HG03469 (cell line): Measurements from ENCODE around the gene COMMD4.

Experiments
- ATAC-seq: cut with Tn5 transposase; IDR thresholded peaks from one replicate; pipeline ENCODE4 v1.9.1; 2021; ENCODE audit warnings: mild to moderate bottlenecking, moderate library complexity, moderate number of reproducible peaks; ENCODE audit not compliant: unreplicated experiment

Gene COMMD4

GRCh38 chr15:75355369-75355768 is 19.5 kb downstream of the COMMD4 start:
- ATAC-seq, result no peak

DNA sequence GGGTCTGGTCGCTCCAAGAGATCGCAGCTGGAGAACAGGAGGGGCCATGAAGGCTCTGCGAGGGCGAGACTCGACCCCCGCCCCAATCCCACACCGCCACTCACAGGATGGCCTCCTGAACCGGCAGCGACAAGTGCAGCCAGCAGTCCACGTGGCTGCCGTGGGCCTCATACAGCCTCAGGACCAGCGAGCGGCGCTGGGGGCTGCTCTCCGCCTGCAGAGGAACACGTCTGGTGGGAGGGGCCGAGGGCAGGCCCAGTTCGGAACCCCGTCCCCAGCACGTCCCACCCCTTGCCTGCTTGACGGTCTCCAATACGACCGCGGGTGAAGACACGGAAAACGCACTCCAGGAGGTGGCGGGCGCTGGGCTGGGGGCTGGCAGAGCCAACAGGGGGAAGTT is 20.1 kb downstream of the COMMD4 start:
- ATAC-seq, result no peak

DNA sequence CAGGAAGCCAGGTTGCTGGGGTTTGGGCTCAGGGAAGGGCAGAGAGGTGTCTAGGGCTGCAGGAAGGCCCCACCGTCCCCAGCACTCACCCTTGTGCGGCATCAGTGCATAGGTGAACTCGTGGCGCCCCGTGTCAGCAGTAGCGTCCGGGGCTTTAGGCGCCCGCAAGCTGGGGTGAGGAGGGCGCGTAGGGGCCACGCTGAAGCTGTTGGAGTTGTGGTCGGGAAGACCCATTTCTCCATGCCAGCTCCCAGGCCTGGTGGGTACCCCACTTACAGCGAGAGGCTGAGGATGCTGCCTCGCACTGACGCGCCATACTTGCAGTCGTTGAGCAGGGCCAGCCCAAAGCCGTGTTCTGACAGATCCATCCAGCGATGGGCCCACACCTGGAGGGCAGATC is 20.7 kb downstream of the COMMD4 start:
- ATAC-seq, result no peak

DNA sequence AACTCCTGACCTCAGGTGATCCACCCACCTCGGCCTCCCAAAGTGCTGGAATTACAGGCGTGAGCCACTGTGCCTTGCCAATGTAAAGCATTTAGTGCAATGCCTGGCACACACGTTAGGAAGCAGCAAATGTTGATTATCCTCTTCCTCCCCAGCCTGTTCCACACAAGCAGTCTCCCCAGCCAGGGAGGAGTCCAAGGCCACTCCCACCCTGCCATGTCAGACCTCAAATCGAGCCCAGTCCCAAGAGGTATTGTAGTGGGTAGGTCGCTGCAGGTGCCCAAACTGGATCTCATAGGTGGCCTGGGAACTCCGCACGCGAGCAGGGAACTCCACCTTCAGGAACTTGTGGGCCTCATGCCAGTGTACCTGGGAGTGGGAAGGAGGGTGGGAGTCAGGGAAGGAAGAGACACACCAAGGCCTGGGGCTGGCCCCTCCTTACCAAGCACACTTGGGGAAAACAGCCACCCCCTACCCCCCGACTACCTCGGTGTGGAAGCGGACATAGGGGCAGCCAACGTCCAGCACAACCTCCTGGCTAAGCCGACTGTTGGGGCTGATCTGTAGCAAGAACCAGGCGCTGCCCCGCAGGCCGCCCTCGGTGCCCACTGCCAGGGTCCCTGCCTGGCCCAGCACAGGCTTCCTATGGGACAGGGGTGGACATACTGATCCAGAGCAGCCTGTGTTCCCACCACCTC is 22.3 kb downstream of the COMMD4 start:
- no peak for ATAC-seq

GRCh38 chr15:75358771-75359536 is 23.1 kb downstream of the COMMD4 start:
- ATAC-seq, result no peak

GRCh38 chr15:75359537-75360250 is 23.8 kb downstream of the COMMD4 start:
- no peak for ATAC-seq

DNA sequence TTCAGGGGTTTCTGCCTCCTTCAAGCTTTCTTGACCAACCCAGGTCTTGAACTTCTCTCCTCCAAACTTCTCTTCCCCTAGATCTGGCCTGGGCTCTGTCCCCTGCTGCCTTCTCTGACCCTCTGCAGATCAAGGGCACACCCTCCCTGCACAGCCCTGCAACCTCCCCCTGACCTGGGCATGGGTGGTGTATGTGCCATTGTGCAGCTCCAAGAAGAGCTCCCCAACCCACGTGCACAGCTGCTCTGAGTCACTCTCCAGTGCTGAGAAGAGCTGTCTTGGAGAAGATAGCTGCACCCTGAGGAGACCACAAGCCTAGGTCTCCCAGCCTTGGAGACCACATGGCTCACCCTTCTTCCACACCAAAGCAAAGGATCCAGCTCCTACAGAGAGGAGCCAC is 24.5 kb downstream of the COMMD4 start:
- ATAC-seq, result no peak

- ATAC-seq, result no peak
Observed at GRCh38 chr15:75360856-75361255, 25.0 kb downstream of the COMMD4 start.

- no peak for ATAC-seq
Observed at GRCh38 chr15:75361361-75361988, 25.6 kb downstream of the COMMD4 start.

DNA sequence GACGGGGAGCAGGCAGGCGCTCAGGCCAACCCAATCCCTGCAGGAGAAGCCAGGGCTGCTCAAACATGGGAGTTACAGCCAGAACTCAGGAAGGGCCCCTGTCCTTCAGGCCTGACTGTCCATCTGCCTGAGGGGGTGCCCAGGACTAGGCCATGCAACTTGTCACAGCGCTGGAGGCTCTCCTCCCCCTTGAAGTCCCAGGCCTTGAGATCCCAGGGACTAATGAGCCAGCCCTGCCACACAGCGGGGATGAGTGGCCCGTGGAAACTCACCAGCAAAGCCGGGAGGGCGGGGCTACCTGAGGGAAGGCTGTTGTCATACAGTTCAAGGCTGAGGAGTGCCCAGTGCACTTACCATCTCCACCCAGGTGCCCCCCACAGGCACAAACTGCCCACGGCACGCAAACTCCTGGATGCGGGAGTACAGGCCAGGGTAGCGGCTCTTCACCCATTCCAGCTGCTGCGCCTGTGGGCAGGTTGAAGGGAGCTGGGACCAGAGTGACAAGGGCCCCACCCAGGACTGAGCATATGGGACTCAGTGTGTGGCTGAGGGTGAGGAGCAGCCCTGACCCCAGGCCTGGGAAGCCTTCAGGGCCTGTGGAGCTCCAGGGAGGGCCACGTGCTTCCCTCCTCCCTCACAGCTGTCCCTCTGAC is 26.3 kb downstream of the COMMD4 start:
- ATAC-seq, result no peak

GRCh38 chr15:75362642-75363249 is 26.9 kb downstream of the COMMD4 start:
- no peak for ATAC-seq

GRCh38 chr15:75363786-75364185 is 27.9 kb downstream of the COMMD4 start:
- no peak for ATAC-seq

DNA sequence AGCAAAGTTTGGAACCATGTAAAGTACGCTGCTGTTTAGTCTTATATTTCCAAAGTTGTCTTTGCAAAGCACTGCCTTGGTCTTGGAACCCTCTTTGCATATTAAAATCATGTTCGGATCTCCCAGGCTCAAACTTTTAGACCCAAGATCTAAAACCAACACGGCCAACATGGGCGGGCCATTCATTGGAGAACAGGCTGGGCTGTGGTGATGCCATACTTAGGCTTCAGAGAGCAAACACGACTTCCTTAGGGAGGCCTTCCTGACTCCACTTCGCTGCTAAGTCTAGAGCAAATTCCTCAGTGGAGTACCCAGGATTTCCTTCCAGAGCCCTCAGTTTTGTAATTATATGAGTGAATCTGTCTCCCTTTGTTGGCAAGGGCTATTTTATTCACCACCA is 29.0 kb downstream of the COMMD4 start:
- ATAC-seq, result no peak

DNA sequence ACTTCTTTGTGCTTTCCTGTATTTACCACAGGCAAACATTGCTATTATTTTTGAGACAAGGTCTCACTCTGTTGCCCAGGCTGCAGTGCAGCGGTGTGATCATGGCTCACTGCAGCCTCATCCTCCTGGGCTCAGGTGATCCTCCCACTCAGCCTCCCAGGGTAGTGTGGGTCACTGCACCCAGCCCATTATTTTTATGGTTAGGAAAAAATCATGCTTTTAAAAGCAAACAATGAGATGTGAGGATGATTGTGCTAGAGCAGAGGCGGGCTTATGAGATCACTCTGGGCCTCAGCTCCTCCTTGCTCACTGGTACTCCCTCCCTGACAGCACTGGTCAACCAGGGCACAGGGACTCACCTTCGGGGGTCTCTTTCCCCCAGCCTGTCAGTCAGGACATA is 30.3 kb downstream of the COMMD4 start:
- ATAC-seq, result no peak

DNA sequence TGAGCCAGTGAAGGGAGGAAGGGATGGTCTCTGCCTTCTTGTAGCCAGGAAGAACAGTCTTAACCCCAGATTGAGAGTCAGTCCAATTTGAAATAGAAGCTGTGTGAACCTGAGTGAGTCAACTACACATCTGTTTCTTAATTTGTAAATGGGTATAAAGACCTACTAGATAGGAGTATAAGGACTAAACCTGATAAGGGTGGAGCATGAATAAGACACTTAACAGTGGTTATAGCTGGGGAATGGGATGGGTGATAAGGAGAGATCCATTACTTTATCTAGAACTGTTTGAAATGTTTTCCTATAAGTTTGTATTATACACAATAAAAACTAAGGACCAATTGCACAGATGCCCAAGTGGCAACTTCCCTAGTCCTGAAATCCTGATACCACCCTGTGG is 31.1 kb downstream of the COMMD4 start:
- ATAC-seq, result no peak

DNA sequence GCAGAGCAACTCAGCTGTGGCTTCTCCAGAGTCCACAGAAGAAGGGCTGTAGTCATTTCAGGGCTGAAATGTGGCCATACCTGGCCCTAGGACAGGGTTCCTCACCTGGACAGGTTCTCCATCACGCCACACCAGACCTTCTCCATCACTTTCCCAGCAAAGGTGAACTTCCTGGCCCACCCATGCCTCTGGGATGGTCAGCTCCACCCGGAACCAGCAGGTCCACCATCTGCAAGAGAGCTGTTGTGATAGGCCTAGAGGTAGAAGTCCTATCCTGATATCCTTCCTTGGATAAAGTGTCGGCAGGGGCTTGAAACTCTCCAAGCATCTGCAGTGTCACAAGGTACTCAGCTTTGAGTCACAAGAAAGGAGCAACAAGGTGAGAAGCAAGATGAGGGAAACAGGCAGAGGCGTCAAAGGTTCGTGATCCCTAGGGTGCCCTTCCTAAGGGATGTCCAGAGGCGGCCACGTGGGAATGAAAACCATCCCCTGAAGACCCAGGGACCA is 31.6 kb downstream of the COMMD4 start:
- ATAC-seq, result no peak

DNA sequence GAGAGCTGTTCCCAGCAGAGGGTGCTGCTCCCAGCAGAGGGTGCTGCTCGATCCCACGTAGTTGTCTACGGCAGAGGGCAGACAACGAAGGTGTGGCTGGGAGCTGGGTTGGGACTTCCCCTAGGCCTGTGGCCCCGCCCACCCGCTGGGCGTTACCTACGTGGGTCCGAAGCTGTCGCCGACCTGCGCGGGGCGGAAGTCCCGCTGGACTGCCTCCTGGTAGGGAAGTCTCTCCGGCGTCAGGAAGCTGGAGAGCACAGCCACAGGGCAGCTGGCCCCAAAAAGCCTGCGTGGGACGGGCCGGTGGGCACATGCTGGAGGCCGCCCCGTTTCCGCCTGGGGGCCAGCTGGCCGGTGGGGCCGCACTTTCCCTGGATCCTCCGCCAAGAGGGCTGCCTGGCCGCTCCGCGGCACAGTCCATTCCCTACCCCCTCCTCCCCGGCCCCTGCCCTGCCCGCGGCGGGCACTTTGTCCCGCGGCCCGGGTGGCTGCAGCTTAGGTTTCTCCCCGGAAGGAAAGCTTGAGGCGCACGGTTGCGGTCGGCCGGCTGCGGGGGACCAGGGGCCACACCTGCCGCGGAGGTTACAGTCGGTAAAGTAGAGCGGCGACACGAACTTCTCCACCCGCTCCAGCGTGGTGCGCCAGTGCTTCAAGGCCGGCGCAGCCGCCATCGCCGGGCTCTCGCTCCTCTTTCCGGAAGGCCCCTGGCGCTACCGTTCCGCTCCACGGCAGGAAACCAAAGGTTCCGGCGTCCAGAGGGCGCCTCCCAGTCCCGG is 32.2 kb downstream of the COMMD4 start, which contains the start of gene MAN2C1:
MAN2C1 (minus strand) TSS at position 695 of the 776 bp plus-strand sequence; CDS start at position 671, 24 bp downstream.
- ATAC-seq, result peak; percentile 67

- no peak for ATAC-seq
Observed at GRCh38 chr15:75368689-75369239, 32.9 kb downstream of the COMMD4 start.
